Activated T-cell treated with anti-CD3 and anti-CD28 coated beads, Interleukin-2, amount 50 U/mL, for 24 hours (primary cell): ENCODE measurements around the gene HSPA9.

Source experiments
- DNase-seq: peaks from one replicate; pipeline ENCODE4 v3.0.0-alpha.2; 2020
- H3K27ac Mint-ChIP-seq: 2 replicates; pipeline ENCODE4 v1.8.0; 2020; ENCODE audit warnings: mild to moderate bottlenecking, mixed read lengths
- H3K27me3 Mint-ChIP-seq: 2 replicates; pipeline ENCODE4 v1.8.0; 2020; ENCODE audit warnings: mixed read lengths
- H3K36me3 Mint-ChIP-seq: 2 replicates; pipeline ENCODE4 v1.8.0; 2020; ENCODE audit warnings: low read depth, mixed read lengths
- H3K4me1 Mint-ChIP-seq: 2 replicates; pipeline ENCODE4 v1.8.0; 2020; ENCODE audit warnings: low read depth, mixed read lengths
- H3K4me3 Mint-ChIP-seq: 2 replicates; pipeline ENCODE4 v1.8.0; 2020; ENCODE audit warnings: mild to moderate bottlenecking, moderate library complexity, mixed read lengths
- H3K9me3 Mint-ChIP-seq: 2 replicates; pipeline ENCODE4 v1.8.0; 2020; ENCODE audit warnings: mixed read lengths

Gene HSPA9

DNA sequence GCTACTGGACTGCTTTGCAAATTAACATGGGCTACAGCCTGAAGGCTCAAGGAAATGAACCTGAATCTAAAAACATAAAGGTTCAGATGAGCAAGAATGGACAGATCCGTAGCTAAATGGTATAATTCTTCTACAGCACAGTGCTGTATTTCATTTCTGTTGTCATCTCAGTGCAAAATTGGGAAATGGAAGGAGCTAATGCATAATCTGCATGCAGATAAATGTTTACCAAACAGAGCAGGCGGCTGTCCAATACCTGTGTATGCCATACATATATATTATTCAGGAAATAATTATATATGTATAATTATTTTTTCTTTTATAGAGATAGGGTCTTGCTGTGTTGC, 4.3 kb upstream of the HSPA9 start:
- DNase-seq, result no peak
- Mint-ChIP-seq H3K27me3 (no peaks in the 10 kb centered on the region), H3K4me3 (no peak overlapping the region), H3K27ac (no peak overlapping the region), H3K9me3 (peaks cover 3% of the 10 kb centered on the region), H3K36me3 (peaks cover 13% of the 10 kb centered on the region), H3K4me1 (peaks cover 9% of the 10 kb centered on the region)

DNA sequence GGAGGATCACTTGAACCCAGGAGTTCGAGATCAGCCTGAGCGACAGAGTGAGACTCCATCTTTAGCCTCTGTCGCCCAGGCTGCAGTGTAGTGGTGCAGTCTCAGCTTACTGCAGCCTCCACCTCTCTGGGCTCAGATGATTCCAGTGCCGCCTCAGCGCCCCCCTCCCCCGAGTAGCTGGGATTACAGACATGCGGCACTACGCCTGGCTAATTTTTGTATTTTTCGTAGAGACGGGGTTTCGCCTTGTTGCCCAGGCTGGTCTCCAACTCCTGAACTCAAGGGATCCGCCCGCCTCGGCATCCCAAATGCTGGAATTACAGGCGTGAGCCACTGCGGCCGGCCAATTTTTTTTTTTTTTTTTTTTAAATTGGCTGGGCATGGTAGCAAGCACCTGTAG, 2.3 kb upstream of the HSPA9 start:
- no peaks in the 10 kb centered on the region for H3K27me3 Mint-ChIP-seq
- H3K4me1 Mint-ChIP-seq, result peaks cover 20% of the 10 kb centered on the region
- H3K36me3 Mint-ChIP-seq, result peaks cover 33% of the 10 kb centered on the region
- H3K27ac Mint-ChIP-seq, result no peak overlapping the region
- no peak for DNase-seq
- peaks cover 3% of the 10 kb centered on the region for H3K9me3 Mint-ChIP-seq
- H3K4me3 Mint-ChIP-seq, result no peak overlapping the region

DNA sequence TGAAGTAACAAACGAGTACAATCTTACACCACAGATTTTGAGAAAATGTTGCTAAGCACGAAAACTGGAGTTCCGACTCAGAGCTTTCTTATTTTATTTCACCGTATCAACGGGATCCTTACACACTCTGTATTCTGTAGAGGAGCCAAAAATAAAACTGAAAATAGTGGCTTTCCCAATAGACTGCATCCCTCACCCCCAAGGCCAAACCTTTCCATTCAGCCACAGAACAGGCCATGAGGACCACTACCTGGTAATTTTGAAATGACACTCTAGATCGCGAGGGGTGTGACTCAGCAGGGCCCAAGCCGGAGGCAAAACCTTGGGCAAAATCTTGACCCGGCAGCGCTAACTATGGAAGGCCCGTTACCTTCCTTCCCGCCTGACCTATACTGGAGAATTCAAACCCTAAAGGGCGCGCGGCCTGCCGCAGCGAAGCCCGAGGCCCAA, 432 bp downstream of the HSPA9 start:
- Mint-ChIP-seq H3K36me3 (peaks cover 60% of the 10 kb centered on the region), H3K27me3 (no peaks in the 10 kb centered on the region), H3K27ac (peak overlapping the region; percentile 100), H3K4me3 (peak overlapping the region; percentile 99), H3K9me3 (peaks cover 3% of the 10 kb centered on the region), H3K4me1 (peaks cover 42% of the 10 kb centered on the region)
- no peak for DNase-seq

DNA sequence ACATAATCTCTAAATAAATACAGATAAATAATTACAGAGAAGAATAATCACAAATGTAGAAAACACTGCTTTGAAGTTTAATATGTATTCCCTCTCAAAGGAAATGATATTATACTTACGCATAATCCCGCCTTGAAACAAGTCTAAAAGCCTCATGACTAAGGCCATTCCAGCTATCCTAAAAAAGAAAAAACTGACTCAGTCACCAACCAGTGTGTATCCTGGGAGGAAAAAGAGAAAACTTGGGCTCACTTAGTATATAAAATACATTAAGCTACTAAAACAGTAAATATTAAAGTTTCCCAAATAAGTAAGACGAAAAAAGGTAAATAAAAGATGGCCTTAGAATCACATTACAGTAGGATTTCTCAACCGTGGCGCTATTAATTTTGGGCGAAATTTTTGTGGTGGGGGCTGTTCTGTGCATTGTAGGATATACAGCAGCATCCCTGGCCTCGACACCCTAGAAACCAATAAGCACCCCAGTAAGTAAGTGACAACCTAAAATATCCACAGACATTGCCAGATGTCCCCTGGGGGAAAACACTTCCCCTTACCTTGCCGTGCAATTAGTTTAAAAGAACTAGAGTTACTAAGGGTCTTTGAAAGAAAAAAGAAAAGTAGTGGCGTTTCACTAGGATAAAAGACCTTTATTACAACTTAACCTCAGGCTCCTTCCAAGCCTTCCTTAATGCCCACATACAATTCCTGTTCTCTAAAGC, 1.1 kb downstream of the HSPA9 start:
- H3K4me3 Mint-ChIP-seq, result peak overlapping the region; percentile 99
- peak overlapping the region; percentile 100 for H3K27ac Mint-ChIP-seq
- peaks cover 66% of the 10 kb centered on the region for H3K36me3 Mint-ChIP-seq
- H3K9me3 Mint-ChIP-seq, result peaks cover 3% of the 10 kb centered on the region
- H3K4me1 Mint-ChIP-seq, result peaks cover 46% of the 10 kb centered on the region
- H3K27me3 Mint-ChIP-seq, result no peaks in the 10 kb centered on the region
- no peak for DNase-seq

DNA sequence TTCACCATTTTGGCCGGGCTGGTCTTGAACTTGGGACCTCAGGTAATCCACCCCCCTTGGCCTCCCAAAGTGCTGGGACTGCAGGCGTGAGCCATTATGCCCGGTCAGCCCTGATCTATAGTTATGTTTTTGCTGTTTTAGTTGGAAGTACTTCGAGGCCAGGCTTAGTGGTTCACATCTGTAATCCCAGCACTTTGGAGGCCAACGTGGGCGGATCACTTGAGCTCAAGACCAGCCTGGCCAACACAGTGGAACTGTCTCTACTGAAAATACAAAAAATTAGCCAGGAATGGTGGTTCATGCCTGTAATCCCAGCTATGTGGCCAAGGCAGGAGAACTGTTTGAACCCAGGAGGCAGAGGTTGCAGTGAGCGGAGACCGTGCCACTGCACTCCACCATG, 2.0 kb downstream of the HSPA9 start:
- Mint-ChIP-seq H3K27me3 (no peaks in the 10 kb centered on the region), H3K4me1 (peaks cover 54% of the 10 kb centered on the region), H3K27ac (peak overlapping the region; percentile 100), H3K36me3 (peaks cover 75% of the 10 kb centered on the region), H3K9me3 (peaks cover 3% of the 10 kb centered on the region), H3K4me3 (peak overlapping the region; percentile 99)
- DNase-seq, result no peak

DNA sequence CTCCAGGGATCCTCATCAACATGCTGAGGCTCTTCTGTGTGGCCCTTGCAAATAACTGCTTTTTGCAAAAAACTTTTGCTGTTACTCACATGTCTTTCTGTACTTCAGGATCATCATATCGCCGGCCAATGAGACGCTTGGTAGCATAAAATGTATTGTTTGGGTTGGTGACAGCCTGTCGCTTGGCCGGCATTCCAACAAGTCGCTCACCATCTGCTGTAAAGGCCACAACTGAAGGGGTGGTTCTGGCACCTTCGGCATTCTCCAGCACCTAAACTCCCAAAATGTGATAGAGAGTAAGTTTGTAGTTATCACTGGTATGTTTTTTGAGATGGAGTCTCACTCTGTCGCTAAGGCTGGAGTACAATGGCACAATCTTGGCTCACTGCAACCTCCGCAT, 4.3 kb downstream of the HSPA9 start:
- Mint-ChIP-seq H3K36me3 (peaks cover 97% of the 10 kb centered on the region), H3K4me1 (peaks cover 73% of the 10 kb centered on the region), H3K9me3 (peaks cover 2% of the 10 kb centered on the region), H3K27ac (peak overlapping the region; percentile 100), H3K4me3 (peak overlapping the region; percentile 12), H3K27me3 (no peaks in the 10 kb centered on the region)
- DNase-seq, result no peak

DNA sequence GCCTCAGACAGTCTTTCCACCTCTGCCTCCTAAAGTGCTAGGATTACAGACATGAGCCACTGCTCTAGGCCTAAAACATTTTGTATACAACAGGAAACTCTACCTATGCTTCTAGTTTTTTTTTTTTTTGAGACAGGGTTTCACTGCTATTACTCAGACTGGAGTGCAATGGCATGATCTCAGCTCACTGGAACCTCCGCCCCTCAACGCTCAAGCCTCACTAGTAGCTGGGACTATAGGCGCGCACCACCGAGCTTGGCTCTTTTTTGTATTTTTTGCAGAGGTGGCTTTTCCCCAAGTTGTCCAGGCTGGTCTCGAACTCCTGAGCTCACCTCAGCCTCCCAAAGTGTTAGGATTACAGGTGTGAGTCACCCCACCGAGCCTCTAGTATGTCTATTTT, 5.4 kb downstream of the HSPA9 start:
- Mint-ChIP-seq H3K9me3 (no peaks in the 10 kb centered on the region), H3K36me3 (peaks cover 99% of the 10 kb centered on the region), H3K4me1 (peaks cover 81% of the 10 kb centered on the region), H3K27me3 (no peaks in the 10 kb centered on the region), H3K27ac (peak overlapping the region; percentile 100), H3K4me3 (peak overlapping the region; percentile 52)
- DNase-seq, result no peak

DNA sequence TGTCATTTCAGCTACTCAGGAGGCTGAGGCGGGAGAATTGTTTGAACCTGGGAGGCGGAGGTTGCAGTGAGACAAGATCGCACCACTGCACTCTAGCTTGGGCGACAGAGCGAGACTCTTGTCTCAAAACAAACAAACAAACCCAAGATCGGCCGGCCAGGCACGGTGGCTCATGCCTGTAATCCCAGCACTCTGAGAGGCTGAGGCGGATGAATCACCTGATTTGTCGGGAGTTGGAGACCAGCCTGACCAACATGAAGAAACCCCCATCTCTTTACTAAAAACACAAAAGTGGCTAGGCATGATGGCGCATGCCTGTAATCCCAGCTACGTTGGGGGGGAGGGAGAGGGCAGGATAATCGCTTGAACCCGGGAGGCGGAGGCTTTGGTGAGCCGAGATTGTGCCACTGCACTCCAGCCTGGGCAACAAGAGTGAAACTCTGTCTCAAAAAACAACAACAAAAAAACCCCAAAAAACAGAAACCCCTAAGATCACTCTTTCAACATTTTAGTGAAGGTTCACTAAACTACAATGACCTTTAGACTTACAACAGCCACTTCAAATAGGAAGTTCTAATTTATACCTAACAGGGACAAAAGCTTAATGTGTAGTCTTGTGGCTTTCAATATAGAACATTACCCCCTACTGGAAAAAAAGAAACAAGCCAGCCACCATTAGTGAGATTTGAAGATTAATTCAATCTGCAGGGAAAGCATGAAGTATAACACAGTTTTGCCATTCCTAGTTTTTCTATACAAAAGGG, 7.0 kb downstream of the HSPA9 start:
- no peak overlapping the region for H3K4me3 Mint-ChIP-seq
- H3K27ac Mint-ChIP-seq, result peak overlapping the region; percentile 90
- no peaks in the 10 kb centered on the region for H3K27me3 Mint-ChIP-seq
- H3K9me3 Mint-ChIP-seq, result no peaks in the 10 kb centered on the region
- H3K4me1 Mint-ChIP-seq, result peaks cover 88% of the 10 kb centered on the region
- peaks cover 99% of the 10 kb centered on the region for H3K36me3 Mint-ChIP-seq
- DNase-seq, result no peak

DNA sequence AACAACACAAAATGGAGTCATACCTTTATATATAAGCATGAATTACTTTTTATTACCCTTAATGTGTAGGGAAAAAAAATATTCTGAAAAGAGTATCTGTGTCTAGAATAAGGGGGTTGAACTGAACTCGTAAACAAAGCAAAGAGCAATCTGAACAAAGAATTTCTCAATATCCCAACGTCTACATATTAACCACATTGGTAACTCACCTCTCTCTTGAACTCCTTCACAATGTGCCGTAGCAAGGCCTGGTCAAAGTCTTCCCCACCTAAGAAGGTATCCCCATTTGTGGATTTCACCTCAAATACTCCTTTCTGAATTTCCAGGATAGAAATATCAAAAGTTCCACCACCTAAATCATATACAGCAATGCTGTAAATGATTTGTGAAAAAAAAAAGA, 8.4 kb downstream of the HSPA9 start:
- Mint-ChIP-seq H3K27me3 (no peaks in the 10 kb centered on the region), H3K4me1 (peaks cover 81% of the 10 kb centered on the region), H3K27ac (peak overlapping the region; percentile 90), H3K9me3 (no peaks in the 10 kb centered on the region), H3K4me3 (peak overlapping the region; percentile 5), H3K36me3 (peaks cover 94% of the 10 kb centered on the region)
- no peak for DNase-seq

DNA sequence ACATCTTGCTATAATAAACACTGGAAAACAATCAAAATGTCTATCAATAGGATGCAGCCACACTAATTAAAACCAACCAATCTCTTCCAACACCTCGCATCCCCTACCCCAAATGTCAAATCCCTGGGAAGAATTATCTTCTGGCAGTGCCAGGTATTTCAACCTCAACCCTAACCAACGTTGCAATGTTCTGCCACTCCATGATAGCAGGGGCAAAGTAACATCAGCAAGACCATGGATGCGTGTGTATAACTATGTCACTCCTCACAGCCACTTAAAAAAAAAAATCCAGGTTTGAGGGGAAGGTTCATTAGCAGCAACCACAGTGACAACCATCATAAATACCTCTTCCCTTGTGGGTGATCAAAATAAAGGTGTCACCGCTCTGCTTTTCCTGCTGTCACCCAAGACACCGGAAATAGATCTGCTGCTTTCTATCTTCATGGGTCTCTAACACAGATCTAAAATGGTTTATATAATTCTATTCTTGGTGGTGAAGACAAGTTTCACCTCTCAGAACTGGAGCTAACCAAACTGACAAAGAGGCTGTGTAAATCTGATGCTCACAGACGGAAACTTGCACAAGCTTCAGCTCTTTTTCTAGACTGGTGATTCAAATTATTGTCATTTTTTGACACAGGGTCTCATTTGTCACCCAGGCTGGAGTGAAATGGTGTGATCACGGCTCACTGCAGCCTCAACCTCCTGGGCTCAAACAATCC, 9.9 kb downstream of the HSPA9 start:
- H3K27ac Mint-ChIP-seq, result peak overlapping the region; percentile 89
- no peak overlapping the region for H3K4me3 Mint-ChIP-seq
- H3K9me3 Mint-ChIP-seq, result no peaks in the 10 kb centered on the region
- H3K27me3 Mint-ChIP-seq, result no peaks in the 10 kb centered on the region
- DNase-seq, result no peak
- peaks cover 77% of the 10 kb centered on the region for H3K4me1 Mint-ChIP-seq
- H3K36me3 Mint-ChIP-seq, result peaks cover 94% of the 10 kb centered on the region

DNA sequence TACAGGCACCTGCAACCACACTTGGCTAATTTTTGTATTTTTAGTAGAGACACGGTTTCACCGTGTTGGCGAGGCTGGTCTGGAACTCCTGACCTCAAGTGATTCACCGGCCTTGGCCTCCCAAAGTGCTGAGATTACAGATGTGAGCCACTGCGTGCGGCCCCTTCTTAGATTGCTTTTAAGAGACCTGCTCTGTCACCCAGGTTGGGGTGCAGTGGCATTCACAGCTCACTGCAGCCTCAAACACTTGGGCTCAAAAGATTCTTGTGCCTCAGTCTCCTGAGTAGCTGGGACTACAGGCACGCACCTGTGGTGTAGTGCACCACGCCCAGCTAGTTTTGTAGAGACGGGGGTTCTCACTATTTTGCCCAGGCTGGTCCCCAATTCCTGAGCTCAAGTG, 11.0 kb downstream of the HSPA9 start:
- Mint-ChIP-seq H3K36me3 (peaks cover 95% of the 10 kb centered on the region), H3K4me1 (peaks cover 74% of the 10 kb centered on the region), H3K4me3 (no peak overlapping the region), H3K27me3 (no peaks in the 10 kb centered on the region), H3K27ac (peak overlapping the region; percentile 89), H3K9me3 (no peaks in the 10 kb centered on the region)
- no peak for DNase-seq

DNA sequence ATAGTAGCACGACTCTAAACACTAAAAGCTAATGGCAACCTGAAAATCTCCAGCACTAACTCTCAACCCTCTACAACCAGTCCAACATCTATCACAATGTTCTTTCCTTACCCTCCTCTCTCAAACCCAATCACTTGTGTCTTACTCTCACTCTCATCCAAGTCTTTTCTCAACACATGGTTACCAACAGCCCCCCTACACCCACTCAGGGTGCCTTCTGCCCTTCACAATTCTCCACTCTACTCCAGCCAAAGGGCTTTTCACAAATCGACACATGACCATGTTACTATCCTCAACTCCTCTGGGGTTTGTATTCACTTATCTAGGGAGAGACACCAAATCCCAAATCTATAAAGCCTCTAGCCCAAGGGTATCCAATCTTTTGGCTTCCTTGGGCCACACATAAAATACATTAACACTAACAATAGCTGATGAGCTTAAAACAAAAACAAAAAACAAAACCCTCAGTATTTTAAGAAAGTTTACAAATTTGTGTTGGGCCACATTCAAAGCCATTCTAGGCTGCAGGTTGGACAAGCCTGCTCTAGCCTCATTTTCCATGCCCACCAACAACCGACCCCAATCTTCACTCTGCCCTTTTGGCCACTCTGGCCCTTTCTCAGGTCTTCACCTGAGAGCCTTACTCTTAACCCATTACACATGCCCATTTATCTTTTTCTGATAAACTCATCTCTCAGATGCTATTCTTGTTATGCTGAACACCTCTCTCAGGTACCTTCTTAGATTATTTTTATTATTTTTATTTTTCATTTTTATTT, 11.7 kb downstream of the HSPA9 start:
- no peaks in the 10 kb centered on the region for H3K9me3 Mint-ChIP-seq
- no peaks in the 10 kb centered on the region for H3K27me3 Mint-ChIP-seq
- peaks cover 95% of the 10 kb centered on the region for H3K36me3 Mint-ChIP-seq
- H3K4me1 Mint-ChIP-seq, result peaks cover 70% of the 10 kb centered on the region
- peak overlapping the region; percentile 58 for H3K27ac Mint-ChIP-seq
- DNase-seq, result no peak
- no peak overlapping the region for H3K4me3 Mint-ChIP-seq

DNA sequence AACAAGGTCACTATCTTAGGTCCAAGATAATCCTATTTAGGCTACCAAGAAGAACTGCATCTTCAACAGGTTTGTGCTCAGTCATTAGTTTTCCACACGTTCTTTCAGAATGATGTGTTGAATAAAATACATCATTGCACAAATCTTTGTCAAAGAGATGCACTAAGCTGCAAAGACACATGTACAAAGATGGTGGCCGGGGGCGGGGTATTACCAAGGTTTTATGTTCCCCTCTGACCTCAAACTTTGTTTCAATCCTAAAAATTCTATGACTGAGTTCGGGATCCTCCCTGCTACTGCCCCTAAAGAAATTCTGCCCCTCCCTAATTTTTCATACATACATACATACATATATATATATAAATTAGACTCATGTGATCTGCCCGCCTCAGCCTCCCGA, 14.2 kb downstream of the HSPA9 start:
- H3K9me3 Mint-ChIP-seq, result no peaks in the 10 kb centered on the region
- H3K27ac Mint-ChIP-seq, result peak overlapping the region; percentile 64
- H3K4me3 Mint-ChIP-seq, result no peak overlapping the region
- peaks cover 95% of the 10 kb centered on the region for H3K36me3 Mint-ChIP-seq
- DNase-seq, result no peak
- H3K27me3 Mint-ChIP-seq, result no peaks in the 10 kb centered on the region
- peaks cover 46% of the 10 kb centered on the region for H3K4me1 Mint-ChIP-seq

DNA sequence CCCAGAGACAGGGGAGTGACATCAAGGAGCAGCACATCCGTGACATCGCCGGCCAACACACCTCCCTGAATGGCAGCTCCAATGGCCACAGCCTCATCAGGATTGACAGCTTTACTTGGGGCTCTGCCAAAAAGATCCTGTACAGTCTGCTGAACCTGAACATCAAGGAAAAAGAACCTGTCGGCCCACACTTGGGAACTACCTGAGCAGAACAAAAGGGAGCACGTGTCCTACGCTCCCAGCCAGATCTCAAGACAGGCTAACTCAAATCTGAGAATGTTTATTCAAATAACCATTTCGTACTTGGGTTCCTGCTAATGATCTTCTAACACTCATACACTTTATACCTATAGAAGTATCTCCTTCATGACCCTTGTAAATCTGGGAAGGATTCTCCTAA, 15.3 kb downstream of the HSPA9 start:
- H3K4me3 Mint-ChIP-seq, result no peak overlapping the region
- H3K9me3 Mint-ChIP-seq, result no peaks in the 10 kb centered on the region
- DNase-seq, result no peak
- H3K36me3 Mint-ChIP-seq, result peaks cover 95% of the 10 kb centered on the region
- no peaks in the 10 kb centered on the region for H3K27me3 Mint-ChIP-seq
- H3K27ac Mint-ChIP-seq, result peak overlapping the region; percentile 76
- H3K4me1 Mint-ChIP-seq, result peaks cover 37% of the 10 kb centered on the region
